GM12875 (cell line): Measurements from ENCODE around the gene GAS7.

Experiments used
- H3K4me3 ChIP-seq: one replicate; pipeline ENCODE4 v1.5.1; 2011; ENCODE audit warnings: low read depth, low read length, control low read depth
- TF ChIP-seq, protein P1 (sequence below): IDR thresholded peaks from 2 replicates; pipeline ENCODE4 v1.5.1; 2011; ENCODE audit warnings: low read depth, mild to moderate bottlenecking, control low read depth, inconsistent platforms, low read length, moderate library complexity, borderline replicate concordance; ENCODE audit not compliant: insufficient read depth

Gene GAS7

GRCh38 chr17:10045871-10046658 lies 152.3 kb downstream of the GAS7 start:
- TF ChIP-seq, protein P1, sequence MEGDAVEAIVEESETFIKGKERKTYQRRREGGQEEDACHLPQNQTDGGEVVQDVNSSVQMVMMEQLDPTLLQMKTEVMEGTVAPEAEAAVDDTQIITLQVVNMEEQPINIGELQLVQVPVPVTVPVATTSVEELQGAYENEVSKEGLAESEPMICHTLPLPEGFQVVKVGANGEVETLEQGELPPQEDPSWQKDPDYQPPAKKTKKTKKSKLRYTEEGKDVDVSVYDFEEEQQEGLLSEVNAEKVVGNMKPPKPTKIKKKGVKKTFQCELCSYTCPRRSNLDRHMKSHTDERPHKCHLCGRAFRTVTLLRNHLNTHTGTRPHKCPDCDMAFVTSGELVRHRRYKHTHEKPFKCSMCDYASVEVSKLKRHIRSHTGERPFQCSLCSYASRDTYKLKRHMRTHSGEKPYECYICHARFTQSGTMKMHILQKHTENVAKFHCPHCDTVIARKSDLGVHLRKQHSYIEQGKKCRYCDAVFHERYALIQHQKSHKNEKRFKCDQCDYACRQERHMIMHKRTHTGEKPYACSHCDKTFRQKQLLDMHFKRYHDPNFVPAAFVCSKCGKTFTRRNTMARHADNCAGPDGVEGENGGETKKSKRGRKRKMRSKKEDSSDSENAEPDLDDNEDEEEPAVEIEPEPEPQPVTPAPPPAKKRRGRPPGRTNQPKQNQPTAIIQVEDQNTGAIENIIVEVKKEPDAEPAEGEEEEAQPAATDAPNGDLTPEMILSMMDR = no peak
- H3K4me3 ChIP-seq = no peak overlapping the region

- H3K4me3 ChIP-seq = no peak overlapping the region
- TF ChIP-seq, protein P1 = no peak
Measured at GRCh38 chr17:10042589-10043244, 155.7 kb downstream of the GAS7 start.

DNA sequence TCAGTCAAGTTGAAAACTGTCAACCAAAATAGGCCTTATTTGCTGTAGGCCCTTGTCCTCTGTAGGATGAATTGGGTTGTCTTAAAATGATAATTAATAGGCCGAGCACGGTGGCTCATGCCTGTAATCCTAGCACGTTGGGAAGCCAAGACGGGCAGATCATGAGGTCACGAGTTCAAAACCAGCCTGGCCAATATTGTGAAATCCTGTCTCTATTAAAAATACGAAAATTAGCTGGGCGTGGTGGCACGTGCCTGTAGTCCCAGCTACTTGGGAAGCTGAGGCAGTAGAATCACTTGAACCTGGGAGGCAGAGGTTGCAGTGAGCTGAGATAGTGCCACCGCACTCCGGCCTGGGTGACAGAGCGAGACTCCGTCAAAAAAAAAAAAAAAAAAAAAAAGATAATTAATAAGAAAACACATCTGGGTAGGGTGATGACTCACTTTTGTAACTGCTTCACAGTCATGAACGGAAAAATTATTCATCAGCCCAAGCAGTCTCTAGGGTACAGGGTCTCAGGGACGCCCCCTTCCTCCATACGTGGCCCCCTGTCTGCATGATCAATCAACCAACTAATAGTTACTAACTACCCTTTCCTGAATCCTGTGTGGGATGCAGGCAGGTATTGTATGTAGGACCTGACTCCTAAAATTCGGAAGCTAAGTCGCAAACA lies 156.4 kb downstream of the GAS7 start:
- no peak overlapping the region for H3K4me3 ChIP-seq
- TF ChIP-seq, protein P1 = no peak

GRCh38 chr17:10041287-10041612 lies 157.2 kb downstream of the GAS7 start:
- no peak overlapping the region for H3K4me3 ChIP-seq
- TF ChIP-seq, protein P1 = no peak

DNA sequence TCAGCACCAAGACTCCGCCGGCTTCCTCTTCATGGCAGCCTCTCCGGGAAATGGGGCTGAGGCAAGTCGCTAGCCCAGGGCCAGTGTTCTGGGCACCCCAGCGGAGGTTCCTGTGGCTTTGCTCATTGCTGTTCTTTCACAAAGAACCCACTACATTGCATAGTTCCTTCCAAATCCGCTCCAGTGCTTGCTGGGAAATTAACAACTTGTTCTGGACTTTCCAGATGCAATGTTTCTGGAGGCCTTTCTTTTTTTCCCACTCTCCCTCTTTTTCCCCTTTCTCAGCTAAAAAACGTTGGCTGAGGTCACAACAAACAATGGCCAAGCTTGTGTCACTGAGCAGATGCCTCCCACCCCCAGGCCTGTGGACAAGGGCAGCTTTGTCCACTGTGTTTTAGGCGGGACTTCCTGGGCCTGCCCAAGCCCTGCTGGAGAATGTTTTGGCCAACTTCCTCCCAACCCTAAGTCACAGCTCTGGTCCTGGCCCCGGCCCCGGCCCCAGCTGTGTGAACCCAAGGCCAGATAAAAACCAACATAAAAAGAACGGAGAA lies 161.8 kb downstream of the GAS7 start:
- TF ChIP-seq, protein P1 = no peak
- H3K4me3 ChIP-seq = no peak overlapping the region

GRCh38 chr17:10035885-10036284 lies 162.5 kb downstream of the GAS7 start:
- no peak overlapping the region for H3K4me3 ChIP-seq
- TF ChIP-seq, protein P1 = no peak
